Astrocyte (in vitro differentiated cells and primary cell): ENCODE results near the gene TBC1D2.

Experiments used
- EZH2 ChIP-seq: IDR thresholded peaks from 2 replicates; pipeline ENCODE4 v1.6.1; 2012; ENCODE audit warnings: mild to moderate bottlenecking, low read length, inconsistent platforms; ENCODE audit not compliant: insufficient read depth
- TF ChIP-seq, protein P1 (sequence below): IDR thresholded peaks from 2 replicates; pipeline ENCODE4 v1.5.1; 2011; ENCODE audit warnings: low read depth, mild to moderate bottlenecking, inconsistent platforms, low read length, moderate library complexity; ENCODE audit not compliant: insufficient read depth

DNA sequence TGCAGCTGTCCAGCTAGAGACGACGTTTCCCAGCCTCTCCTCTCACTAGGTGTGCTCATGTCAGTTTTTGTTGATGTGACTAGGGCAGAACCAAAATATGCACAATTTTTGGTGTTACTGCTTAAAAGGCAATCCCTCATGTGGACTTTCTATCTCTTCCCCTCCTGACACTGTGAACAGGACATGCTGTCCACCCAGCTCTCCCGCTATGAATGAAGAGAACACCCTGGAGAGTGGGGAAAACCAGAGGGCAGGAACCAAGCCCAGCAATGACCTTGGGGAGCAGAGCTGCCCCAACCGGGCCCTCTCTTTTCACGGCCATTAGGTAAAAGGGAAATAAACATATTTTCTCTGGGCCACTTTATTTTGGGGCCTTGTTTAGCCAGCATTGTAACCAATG lies 46.7 kb upstream of the TBC1D2 start:
- TF ChIP-seq, protein P1, sequence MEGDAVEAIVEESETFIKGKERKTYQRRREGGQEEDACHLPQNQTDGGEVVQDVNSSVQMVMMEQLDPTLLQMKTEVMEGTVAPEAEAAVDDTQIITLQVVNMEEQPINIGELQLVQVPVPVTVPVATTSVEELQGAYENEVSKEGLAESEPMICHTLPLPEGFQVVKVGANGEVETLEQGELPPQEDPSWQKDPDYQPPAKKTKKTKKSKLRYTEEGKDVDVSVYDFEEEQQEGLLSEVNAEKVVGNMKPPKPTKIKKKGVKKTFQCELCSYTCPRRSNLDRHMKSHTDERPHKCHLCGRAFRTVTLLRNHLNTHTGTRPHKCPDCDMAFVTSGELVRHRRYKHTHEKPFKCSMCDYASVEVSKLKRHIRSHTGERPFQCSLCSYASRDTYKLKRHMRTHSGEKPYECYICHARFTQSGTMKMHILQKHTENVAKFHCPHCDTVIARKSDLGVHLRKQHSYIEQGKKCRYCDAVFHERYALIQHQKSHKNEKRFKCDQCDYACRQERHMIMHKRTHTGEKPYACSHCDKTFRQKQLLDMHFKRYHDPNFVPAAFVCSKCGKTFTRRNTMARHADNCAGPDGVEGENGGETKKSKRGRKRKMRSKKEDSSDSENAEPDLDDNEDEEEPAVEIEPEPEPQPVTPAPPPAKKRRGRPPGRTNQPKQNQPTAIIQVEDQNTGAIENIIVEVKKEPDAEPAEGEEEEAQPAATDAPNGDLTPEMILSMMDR, result no peak
- TF ChIP-seq EZH2, result no peak
